ENCODE results near the gene TANGO2. TPM values are rescaled to one million over a fixed set of nuclear protein-coding genes. Genes with fewer than 3 reads are reported as not detected.

TANGO2 gene
- total and polyA plus RNA-seq, 2 donors (not counting 1 experiment from before 2014, with no cell fraction given), result 75.5 to 75.6 TPM

DNA sequence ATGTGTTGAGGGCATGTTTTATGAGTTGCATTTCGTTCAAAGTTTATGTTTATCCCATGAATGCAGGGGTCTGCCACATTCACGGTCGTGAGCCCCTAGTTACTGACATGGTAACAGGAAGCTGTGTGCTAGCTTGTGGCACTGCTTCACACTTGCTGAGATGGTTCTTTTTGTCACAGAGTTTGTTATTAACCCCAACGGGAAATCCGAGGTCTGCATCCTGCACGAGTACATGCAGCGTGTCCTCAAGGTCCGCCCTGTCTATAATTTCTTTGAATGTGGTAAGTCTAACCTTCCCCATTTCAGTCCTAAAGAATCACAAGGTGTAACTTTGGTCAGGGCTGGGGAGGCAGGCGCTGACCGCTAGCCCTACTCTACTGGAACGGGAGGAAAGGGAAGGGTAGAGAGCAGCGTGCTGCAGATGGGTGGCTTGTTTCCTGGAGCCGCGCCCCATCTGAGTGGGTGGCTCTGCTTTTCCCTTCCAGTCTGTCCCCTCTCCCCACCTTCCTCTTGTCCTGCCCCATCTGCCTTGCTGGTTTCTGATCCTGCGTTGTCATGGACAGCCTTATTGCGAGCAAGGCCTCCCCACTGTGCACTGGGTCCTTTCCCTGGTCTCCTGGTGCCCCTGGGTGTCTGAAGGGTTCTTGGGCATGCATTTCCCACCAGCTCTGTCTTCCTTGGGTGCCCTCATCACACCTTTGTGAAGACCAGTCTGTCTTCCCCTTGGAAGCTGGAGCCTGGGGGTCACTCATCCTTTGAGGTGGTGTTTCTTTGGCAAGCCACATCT is 71.0 kb downstream of the TANGO2 start:
- no peaks in the 10 kb centered on the region for H4K20me1 ChIP-seq (ENCODE audit: control insufficient read depth, insufficient read depth, low read length, poor library complexity, severe bottlenecking)
- 98% methylated on average over 3 of the region's 16 CpGs for WGBS (ENCODE audit: insufficient coverage)
- Mint-ChIP-seq H3K9me3 (ENCODE audit: insufficient read depth) (no peaks in the 10 kb centered on the region), H3K4me3 (no peak overlapping the region), H3K27ac (no peak overlapping the region), H3K27me3 (no peaks in the 10 kb centered on the region), H3K4me1 (no peaks in the 10 kb centered on the region)
- H3K4me1 ChIP-seq (ENCODE audit: control insufficient read depth in 2 of 2, insufficient read depth in 2 of 2, low read length in 2 of 2), result no peaks in the 10 kb centered on the region
- ATAC-seq (ENCODE audit: low read depth) (no peak), DNase-seq (no peak)
- intact Hi-C loops (cut with micrococcal nuclease), result no loop called here
- no peak overlapping the region for H2AFZ ChIP-seq (ENCODE audit: insufficient read depth, low read depth, low read length, poor library complexity, severe bottlenecking)
- ChIA-PET POLR2A (no interaction called here), CTCF (no interaction called here)
- H3K36me3 ChIP-seq (replicated peaks in 1 of 2; ENCODE audit: control extremely low read depth in 1 of 2, control insufficient read depth in 1 of 2, extremely low read depth in 1 of 2, insufficient read depth in 2 of 2, low read length in 1 of 2), result peaks cover 4 to 76% of the 10 kb centered on the region in 2 experiments
- no peak overlapping the region for H3K27ac ChIP-seq (ENCODE audit: low read length in 2 of 2)
- no peak overlapping the region for H3K4me2 ChIP-seq (replicated peaks; ENCODE audit: low read depth, low read length, poor library complexity, severe bottlenecking)
- TF ChIP-seq EZH2 (IDR thresholded peaks at IDR 0.05; ENCODE audit: borderline replicate concordance, insufficient read depth, low read depth, low read length, poor library complexity, severe bottlenecking), result no peak
- TF ChIP-seq, protein P1, sequence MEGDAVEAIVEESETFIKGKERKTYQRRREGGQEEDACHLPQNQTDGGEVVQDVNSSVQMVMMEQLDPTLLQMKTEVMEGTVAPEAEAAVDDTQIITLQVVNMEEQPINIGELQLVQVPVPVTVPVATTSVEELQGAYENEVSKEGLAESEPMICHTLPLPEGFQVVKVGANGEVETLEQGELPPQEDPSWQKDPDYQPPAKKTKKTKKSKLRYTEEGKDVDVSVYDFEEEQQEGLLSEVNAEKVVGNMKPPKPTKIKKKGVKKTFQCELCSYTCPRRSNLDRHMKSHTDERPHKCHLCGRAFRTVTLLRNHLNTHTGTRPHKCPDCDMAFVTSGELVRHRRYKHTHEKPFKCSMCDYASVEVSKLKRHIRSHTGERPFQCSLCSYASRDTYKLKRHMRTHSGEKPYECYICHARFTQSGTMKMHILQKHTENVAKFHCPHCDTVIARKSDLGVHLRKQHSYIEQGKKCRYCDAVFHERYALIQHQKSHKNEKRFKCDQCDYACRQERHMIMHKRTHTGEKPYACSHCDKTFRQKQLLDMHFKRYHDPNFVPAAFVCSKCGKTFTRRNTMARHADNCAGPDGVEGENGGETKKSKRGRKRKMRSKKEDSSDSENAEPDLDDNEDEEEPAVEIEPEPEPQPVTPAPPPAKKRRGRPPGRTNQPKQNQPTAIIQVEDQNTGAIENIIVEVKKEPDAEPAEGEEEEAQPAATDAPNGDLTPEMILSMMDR (IDR thresholded peaks at IDR 0.05), result no peak
- no peaks in the 10 kb centered on the region for H3K27me3 ChIP-seq (replicated peaks in 1 of 4; ENCODE audit: control extremely low read depth in 1 of 4, control insufficient read depth in 3 of 4, insufficient read depth in 4 of 4, low read length in 3 of 4)
- no peaks in the 10 kb centered on the region for H3K9me3 ChIP-seq (ENCODE audit: control extremely low read depth in 1 of 3, control insufficient read depth in 2 of 3, insufficient read depth in 1 of 3, low read length in 2 of 3)
- H3K79me2 ChIP-seq (ENCODE audit: control insufficient read depth, insufficient read depth, low read length), result peaks cover 3% of the 10 kb centered on the region
- no peak overlapping the region for H3K4me3 ChIP-seq (ENCODE audit: control extremely low read depth in 1 of 5, extremely low read depth in 1 of 5, insufficient read depth in 1 of 5, low read depth in 2 of 5, low read length in 4 of 5)
- H3K9ac ChIP-seq (ENCODE audit: low read length), result no peak overlapping the region

DNA sequence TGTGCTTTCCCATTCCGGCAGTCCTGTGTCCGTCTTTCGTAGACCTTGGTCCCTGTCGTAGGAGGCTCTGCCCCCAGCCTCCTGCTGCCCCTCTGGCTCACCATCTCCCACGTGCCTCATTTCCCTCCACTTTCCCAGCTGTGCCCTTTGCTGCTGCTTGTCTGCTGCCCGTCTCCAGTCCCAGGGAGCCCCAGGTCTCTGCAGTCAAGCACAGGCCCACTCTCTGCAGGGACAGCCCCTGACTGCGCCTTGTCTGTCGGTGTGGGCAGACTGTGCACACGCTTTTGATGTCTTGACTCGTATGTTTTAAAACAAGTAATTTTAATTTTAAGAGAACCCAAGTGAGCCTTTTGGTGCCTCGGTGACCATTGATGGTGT is 71.6 kb downstream of the TANGO2 start:
- Mint-ChIP-seq H3K27me3 (no peaks in the 10 kb centered on the region), H3K4me1 (no peaks in the 10 kb centered on the region), H3K4me3 (no peak overlapping the region), H3K27ac (no peak overlapping the region), H3K9me3 (ENCODE audit: insufficient read depth) (no peaks in the 10 kb centered on the region)
- ChIA-PET POLR2A (no interaction called here), CTCF (no interaction called here)
- no peaks in the 10 kb centered on the region for H3K27me3 ChIP-seq (replicated peaks in 1 of 4; ENCODE audit: control extremely low read depth in 1 of 4, control insufficient read depth in 3 of 4, insufficient read depth in 4 of 4, low read length in 3 of 4)
- no peak overlapping the region for H2AFZ ChIP-seq (ENCODE audit: insufficient read depth, low read depth, low read length, poor library complexity, severe bottlenecking)
- DNase-seq (no peak), ATAC-seq (ENCODE audit: low read depth) (no peak)
- intact Hi-C loops (cut with micrococcal nuclease), result no loop called here
- H3K4me1 ChIP-seq (ENCODE audit: control insufficient read depth in 2 of 2, insufficient read depth in 2 of 2, low read length in 2 of 2), result no peaks in the 10 kb centered on the region
- no peak overlapping the region for H3K4me2 ChIP-seq (replicated peaks; ENCODE audit: low read depth, low read length, poor library complexity, severe bottlenecking)
- peaks cover 2 to 70% of the 10 kb centered on the region in 2 experiments for H3K36me3 ChIP-seq (replicated peaks in 1 of 2; ENCODE audit: control extremely low read depth in 1 of 2, control insufficient read depth in 1 of 2, extremely low read depth in 1 of 2, insufficient read depth in 2 of 2, low read length in 1 of 2)
- H4K20me1 ChIP-seq (ENCODE audit: control insufficient read depth, insufficient read depth, low read length, poor library complexity, severe bottlenecking), result no peaks in the 10 kb centered on the region
- TF ChIP-seq, protein P1 (IDR thresholded peaks at IDR 0.05), result no peak
- TF ChIP-seq EZH2 (IDR thresholded peaks at IDR 0.05; ENCODE audit: borderline replicate concordance, insufficient read depth, low read depth, low read length, poor library complexity, severe bottlenecking), result no peak
- WGBS (ENCODE audit: insufficient coverage), result 98% methylated on average over 11 of the region's 11 CpGs
- H3K79me2 ChIP-seq (ENCODE audit: control insufficient read depth, insufficient read depth, low read length), result no peaks in the 10 kb centered on the region
- no peaks in the 10 kb centered on the region for H3K9me3 ChIP-seq (ENCODE audit: control extremely low read depth in 1 of 3, control insufficient read depth in 2 of 3, insufficient read depth in 1 of 3, low read length in 2 of 3)
- no peak overlapping the region for H3K9ac ChIP-seq (ENCODE audit: low read length)
- no peak overlapping the region for H3K4me3 ChIP-seq (ENCODE audit: control extremely low read depth in 1 of 5, extremely low read depth in 1 of 5, insufficient read depth in 1 of 5, low read depth in 2 of 5, low read length in 4 of 5)
- H3K27ac ChIP-seq (ENCODE audit: low read length in 2 of 2), result no peak overlapping the region

All from B cell (primary cell).